Lower leg skin (tissue), 4 donors: ENCODE data around the gene STPG1. TPM values are rescaled to one million over a fixed set of nuclear protein-coding genes. Genes with fewer than 3 reads are reported as not detected.

Experiments
- DNase-seq, 2 donors: peaks; one replicate each; pipeline ENCODE4 v3.0.0-alpha.2; 2019; ENCODE audit warnings: low spot score in 2 of 2
- H3K4me3 ChIP-seq: fragments of 200-600 bp; sonication (generic); 2 replicates; pipeline ENCODE4 v1.5.1; 2017; ENCODE audit warnings: mild to moderate bottlenecking, low read depth; ENCODE audit not compliant: poor library complexity, severe bottlenecking
- POLR2A ChIP-seq, 2 donors: fragments of 450-650 bp; IDR thresholded peaks; one replicate each; pipeline ENCODE4 v1.6.1; 2016 to 2017; ENCODE audit warnings: antibody characterized with exemption in 2 of 2, mild to moderate bottlenecking in 1 of 2, moderate library complexity in 1 of 2
- WGBS, 2 donors: methylation state at CpG; one replicate each; pipeline ENCODE4 v1.1.5; 2018; 5-methylcytosine and 5-hydroxymethylcytosine counted together
- intact Hi-C: fragments of 100-400 bp; cut with DNase I; formaldehyde crosslinking; loops from one replicate; pipeline ENCODE4 v1.15.0; 2023; ENCODE audit warnings: low total_unique reads
- total RNA-seq, 4 donors: library from RNA; depleted of rRNA; stranded (reverse); fragments of >200 nt; gene quantifications; one replicate each; pipeline ENCODE4 v1.1.0, GENCODE V29; 2016
- TF ChIP-seq, protein P1 (sequence below), 3 donors: fragments of 450-650 bp; IDR thresholded peaks; one replicate each; pipeline ENCODE4 v1.5.1; 2016; ENCODE audit warnings: antibody characterized with exemption in 3 of 3, mild to moderate bottlenecking in 3 of 3, moderate library complexity in 2 of 3

The STPG1 gene
- total RNA-seq, 4 donors from 2014 or later: 3.6 to 8.5 (median 6.4) TPM

DNA sequence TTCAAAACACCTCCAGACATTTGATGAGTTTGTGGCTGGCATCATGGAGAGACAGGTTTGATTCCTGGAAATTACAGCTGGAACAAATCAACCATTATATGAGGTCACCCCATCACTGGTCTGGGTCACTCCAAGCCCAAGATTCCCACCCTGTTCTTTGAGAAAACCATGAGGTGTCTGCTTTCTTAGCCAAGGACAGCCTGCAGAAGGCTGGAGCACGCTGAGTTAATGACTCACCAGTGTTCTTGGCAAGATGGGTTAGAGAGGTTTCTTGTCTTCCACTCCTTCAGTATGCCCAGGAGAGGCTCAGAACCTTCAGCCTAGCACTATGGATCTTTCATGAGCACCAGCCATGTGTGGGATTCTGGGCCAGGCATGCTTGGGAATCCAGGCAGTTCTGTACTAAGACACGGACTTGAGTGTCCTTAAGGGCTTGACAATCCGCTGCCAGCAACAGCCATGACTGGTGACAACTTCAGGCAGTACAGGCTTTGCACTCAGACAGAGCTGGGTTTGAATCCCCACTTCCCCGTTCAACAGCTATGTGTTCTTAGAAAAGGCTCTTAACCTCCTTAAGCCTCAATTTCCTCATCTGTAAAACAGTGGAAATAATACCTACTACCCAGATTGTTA is 50.5 kb downstream of the STPG1 start:
- intact Hi-C loops: no loop called here
- TF ChIP-seq POLR2A (IDR thresholded peaks at IDR 0.05): no peak
- TF ChIP-seq, protein P1, sequence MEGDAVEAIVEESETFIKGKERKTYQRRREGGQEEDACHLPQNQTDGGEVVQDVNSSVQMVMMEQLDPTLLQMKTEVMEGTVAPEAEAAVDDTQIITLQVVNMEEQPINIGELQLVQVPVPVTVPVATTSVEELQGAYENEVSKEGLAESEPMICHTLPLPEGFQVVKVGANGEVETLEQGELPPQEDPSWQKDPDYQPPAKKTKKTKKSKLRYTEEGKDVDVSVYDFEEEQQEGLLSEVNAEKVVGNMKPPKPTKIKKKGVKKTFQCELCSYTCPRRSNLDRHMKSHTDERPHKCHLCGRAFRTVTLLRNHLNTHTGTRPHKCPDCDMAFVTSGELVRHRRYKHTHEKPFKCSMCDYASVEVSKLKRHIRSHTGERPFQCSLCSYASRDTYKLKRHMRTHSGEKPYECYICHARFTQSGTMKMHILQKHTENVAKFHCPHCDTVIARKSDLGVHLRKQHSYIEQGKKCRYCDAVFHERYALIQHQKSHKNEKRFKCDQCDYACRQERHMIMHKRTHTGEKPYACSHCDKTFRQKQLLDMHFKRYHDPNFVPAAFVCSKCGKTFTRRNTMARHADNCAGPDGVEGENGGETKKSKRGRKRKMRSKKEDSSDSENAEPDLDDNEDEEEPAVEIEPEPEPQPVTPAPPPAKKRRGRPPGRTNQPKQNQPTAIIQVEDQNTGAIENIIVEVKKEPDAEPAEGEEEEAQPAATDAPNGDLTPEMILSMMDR (IDR thresholded peaks at IDR 0.05): no peak
- DNase-seq: peak in 1 of 2 donors; percentile 74
- H3K4me3 ChIP-seq: no peak overlapping the region
- WGBS, 2 donors: 59 to 60% methylated on average over 4 of the region's 4 CpGs

DNA sequence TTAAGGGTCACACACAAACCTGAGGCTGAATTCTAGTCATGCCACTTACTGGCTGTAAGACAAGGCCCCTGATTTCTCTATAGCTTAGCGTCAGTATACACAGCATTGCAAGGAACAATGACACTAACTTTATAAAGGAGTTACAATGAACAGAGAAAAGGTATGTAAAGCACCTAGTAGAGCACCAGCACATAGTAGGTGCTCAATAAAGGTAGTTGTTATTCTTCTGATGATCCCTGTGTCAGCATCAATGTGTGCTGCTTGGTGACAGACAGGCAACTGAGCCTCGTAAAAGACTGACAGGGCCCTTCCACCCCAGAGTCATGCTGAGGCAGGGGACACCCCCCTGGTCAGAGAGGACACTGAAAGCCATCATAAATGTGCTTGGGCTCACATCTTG is 51.2 kb downstream of the STPG1 start:
- H3K4me3 ChIP-seq: no peak overlapping the region
- TF ChIP-seq POLR2A (IDR thresholded peaks at IDR 0.05): no peak
- TF ChIP-seq, protein P1 (IDR thresholded peaks at IDR 0.05): no peak
- intact Hi-C loops: no loop called here
- 95 to 96% methylated on average over 2 of the region's 2 CpGs for WGBS, 2 donors
- no peak for DNase-seq

DNA sequence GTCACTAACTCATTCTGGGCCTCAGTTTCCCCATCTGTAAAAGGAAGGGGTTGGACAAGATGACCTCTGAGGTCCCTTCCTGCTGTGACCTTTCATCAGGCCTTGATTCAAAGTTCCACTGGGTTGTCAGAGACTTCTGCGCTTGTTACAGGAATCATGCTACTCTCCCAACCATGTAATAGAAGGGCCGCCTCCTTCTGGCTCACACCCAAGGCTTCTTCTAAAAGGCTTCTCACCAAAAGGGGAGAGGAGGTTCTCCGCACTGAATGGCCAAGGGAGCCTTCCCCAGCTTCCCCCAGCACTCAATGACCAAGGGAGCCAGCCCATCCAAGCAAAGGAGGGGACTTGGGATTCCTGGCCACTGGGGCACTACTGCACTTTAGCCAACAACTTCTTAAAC is 51.8 kb downstream of the STPG1 start:
- DNase-seq: no peak
- intact Hi-C loops: no loop called here
- TF ChIP-seq, protein P1 (IDR thresholded peaks at IDR 0.05): no peak
- TF ChIP-seq POLR2A (IDR thresholded peaks at IDR 0.05): no peak
- WGBS, 2 donors: 95 to 98% methylated on average over 3 of the region's 3 CpGs
- no peak overlapping the region for H3K4me3 ChIP-seq

DNA sequence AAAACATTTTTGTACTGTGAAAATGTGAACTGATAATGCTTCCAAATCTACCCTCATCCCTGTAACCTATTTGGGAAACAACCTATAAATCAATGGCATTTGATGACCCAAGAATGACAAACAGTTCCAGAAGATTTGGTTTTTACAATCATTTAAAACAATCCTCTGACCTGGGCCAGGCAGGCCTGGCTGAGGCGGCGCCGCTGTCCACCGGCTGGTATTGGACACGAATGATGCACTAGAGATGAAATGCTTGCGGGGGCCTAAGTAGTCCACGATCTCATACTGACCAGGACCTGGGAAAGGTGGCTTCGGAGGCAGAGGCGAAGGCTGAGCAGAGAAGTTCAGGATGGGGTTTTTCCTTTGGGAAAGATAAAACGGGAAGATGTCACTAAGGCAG is 52.9 kb downstream of the STPG1 start:
- no peak for DNase-seq
- intact Hi-C loops: no loop called here
- no peak for TF ChIP-seq POLR2A (IDR thresholded peaks at IDR 0.05)
- TF ChIP-seq, protein P1 (IDR thresholded peaks at IDR 0.05): no peak
- WGBS, 2 donors: 97 to 98% methylated on average over 10 of the region's 10 CpGs
- no peak overlapping the region for H3K4me3 ChIP-seq

DNA sequence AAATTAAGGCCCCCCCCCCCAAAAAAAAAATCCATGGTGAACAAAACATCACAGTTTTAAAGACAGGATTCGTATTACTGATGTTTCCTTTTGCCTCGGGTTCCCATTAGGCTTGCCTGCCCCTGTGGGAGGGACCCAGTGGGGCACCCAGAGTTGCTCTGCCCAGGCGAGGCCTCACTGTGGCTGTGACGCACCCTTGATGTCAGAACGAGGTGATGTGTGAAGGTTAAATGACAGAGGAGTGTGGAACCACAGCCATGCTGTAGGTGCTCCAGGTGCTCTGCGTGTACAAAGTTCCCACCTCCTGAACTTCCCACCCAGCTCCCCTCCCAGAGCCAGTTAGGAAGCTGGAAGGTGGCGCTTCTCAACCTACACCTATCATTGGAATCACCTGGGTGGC is 56.5 kb downstream of the STPG1 start:
- DNase-seq: no peak
- TF ChIP-seq, protein P1 (IDR thresholded peaks at IDR 0.05): no peak
- no peak for TF ChIP-seq POLR2A (IDR thresholded peaks at IDR 0.05)
- intact Hi-C loops: no loop called here
- 91 to 96% methylated on average over 7 of the region's 7 CpGs for WGBS, 2 donors
- no peak overlapping the region for H3K4me3 ChIP-seq

DNA sequence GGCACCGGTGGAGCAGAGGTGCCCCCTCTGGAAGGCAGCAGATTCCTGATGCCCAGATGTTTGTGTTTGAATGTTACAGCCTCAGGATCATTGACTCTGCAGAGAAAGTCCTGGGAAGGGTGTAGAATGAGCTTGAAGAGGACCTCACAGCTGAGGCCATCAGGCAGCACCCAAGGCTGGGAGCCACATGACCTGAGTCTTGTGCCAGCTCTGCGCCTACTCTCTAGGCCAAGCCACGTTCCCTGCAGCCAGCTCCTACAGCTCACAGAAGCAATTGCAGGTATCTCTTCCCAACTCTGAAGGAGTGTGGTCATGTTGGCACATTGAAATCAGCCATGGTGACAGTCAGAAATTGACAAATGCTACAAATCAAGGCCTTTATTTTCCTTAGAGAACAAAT is 58.1 kb downstream of the STPG1 start:
- TF ChIP-seq POLR2A (IDR thresholded peaks at IDR 0.05): no peak
- TF ChIP-seq, protein P1 (IDR thresholded peaks at IDR 0.05): no peak
- intact Hi-C loops: no loop called here
- WGBS, 2 donors: 51 to 65% methylated on average over 3 of the region's 3 CpGs
- no peak overlapping the region for H3K4me3 ChIP-seq
- no peak for DNase-seq
